GM19455 (cell line): Measurements from ENCODE around the gene S100A6.

Source experiments
- ATAC-seq: cut with Tn5 transposase; IDR thresholded peaks from one replicate; pipeline ENCODE4 v1.9.1; 2021; ENCODE audit not compliant: unreplicated experiment

S100A6 gene

GRCh38 chr1:153507926-153508583 lies 27.7 kb downstream of the S100A6 start:
- ATAC-seq = no peak

DNA sequence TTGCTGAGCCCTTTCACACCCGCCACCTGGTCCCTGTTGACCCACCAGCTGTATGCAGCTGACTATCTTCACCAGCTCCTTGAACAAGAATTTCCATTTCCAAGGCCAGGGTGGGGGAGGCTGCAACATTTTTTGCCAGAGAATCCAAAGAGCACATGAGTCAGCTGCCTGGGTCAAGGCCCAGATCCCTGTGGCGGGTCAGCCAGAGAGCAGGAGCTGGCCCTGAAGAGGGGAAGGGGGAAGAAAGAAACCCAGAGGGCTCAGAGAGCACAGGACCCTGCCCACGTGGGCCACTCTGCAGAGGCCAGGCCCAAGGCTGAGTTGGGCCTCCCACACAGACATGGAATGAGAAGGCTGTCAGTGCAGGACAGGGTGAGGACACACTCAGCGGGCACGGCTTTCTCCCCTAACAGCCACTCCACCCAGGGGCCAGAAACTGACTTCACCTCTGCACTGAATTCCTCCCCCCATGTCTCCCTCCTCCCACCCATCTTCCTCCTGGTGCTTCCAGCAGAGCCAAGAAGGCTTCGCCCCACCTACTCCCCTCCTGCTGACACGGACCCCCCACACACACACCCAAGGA lies 28.9 kb downstream of the S100A6 start:
- no peak for ATAC-seq

GRCh38 chr1:153506386-153506785 lies 29.4 kb downstream of the S100A6 start:
- ATAC-seq = no peak

GRCh38 chr1:153505576-153505975 lies 30.2 kb downstream of the S100A6 start:
- ATAC-seq = no peak

GRCh38 chr1:153503766-153504165 lies 32.0 kb downstream of the S100A6 start:
- no peak for ATAC-seq

DNA sequence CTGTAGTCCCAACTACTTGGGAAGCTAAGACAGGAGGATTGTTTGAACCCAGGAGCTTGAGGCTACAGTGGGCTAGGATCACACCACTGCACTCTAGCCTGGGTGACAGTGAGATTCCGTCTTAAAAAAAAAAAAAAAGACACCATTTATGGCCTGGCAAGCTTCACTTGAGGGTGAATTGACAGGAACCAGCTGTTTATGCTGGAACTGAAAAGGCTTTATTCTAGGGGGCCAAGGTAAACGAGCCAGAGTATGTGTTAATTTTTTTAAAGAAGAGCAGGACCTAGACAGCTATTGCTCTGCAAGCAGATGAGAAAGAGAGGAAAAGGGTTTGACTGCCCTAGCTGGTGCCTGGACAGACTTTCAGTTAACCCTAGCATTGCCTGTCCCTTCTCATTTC lies 37.0 kb downstream of the S100A6 start:
- ATAC-seq = no peak

GRCh38 chr1:153495536-153495935 lies 40.3 kb downstream of the S100A6 start:
- ATAC-seq = no peak

DNA sequence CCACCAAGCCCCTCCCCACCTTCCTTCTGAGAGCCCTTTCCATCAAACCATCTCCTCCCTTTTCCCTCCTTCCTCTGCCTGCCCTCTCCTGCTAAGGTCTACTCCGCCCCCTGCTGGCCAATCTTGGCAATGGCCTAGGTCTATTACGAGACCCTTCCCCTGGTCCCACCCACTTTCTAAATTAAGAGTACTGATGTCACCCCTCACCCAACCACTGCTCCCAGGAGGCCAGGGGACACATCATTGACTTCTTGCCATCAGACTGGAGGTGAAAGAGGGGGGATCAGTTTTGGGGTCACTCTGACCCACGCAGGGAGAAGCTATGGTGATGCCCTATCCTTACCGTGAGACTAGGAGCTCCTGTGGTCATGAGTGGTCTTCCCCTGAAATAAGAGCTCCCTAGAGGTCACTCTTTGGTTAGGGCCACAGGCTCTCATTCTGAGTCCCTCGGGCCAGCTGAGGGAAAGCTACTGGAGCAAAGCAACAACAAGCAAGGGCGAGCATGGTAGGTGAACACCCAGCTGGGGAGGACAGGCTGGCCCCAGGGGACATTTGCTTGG lies 40.7 kb downstream of the S100A6 start:
- no peak for ATAC-seq

GRCh38 chr1:153493343-153493960 lies 42.3 kb downstream of the S100A6 start:
- no peak for ATAC-seq

- ATAC-seq = no peak
Measured at GRCh38 chr1:153490272-153491051, 45.3 kb downstream of the S100A6 start.

DNA sequence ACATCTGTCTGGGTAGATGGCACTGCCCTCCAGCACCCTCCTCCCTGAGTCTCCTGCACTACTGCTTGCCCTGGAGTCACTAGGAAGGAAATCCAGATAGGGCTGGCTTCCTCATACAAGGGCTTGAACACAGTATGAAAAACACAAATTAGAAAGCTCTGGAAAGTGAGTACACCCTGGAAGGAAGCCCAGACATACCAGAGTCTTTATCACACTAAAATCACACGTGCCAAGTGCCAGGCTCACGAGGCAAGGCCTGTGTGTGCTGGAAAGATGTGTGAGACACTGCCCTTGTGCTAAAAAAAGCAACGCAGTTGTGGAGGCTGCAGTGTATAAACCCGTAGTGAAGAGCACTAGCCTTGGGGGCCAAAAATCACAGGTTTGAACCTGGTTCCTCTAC lies 47.1 kb downstream of the S100A6 start:
- no peak for ATAC-seq

DNA sequence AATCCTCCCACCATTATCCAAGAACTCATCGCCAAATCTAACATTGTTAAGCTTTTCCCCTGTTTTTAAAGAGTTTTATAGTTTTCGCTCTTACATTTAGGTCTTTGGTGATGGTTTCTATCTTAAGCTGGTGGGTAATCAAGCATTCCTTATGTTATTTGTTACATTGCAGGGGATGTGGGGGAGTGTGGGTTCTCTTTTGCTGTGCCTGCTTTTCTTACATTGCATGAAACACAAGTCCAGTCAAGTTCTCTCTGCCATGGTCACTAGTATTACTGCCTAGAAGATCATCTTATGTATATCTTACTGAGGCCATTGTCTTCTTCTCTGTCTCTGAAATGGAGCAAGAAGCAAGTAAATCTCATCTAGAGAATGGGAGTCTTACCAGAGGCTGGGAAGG lies 48.1 kb downstream of the S100A6 start:
- no peak for ATAC-seq

DNA sequence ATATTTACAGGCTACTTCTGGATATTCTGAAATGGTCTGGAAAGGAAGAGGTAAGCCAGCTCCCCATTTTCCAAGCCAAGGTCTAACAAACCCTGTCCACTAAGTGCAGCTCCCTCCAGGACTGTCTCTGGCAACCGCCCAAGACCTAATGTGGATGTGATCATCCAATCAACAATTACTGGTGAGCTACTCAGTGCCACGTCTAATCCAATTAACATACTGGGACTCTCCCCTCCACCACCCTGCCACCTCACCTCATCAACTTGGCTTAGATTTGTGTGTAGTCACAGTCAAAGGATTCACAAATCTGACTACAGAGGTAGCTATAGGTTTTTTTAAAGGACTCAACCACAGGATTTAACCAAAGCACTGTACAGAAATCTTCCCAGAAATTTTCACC lies 49.9 kb downstream of the S100A6 start:
- no peak for ATAC-seq
